Measurements from ENCODE around the gene NTNG2. TPM values are rescaled to one million over a fixed set of nuclear protein-coding genes. Genes with fewer than 3 reads are reported as not detected.

Gene NTNG2
- polyA plus RNA-seq, 4 donors = 0.21 to 0.67 (median 0.43) TPM

DNA sequence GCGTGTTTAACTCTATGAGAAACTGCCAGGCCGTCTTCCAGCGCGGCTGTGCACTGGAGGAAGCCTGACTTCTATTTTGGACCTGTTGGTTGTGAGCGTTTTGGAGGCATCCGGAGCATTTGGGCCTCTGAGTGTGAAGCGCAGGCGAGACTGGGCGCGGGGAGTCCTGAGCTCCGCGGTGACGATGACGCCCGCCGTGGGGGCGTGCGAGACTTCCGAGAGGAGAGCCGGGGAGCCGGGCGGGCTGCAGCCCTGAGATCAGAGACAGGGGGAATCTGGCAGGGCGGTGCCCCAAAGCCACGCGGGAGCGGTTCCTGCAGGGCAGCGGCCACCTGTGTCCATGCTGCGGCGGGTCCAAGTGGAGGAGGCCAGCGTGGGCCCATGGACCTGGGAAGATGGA lies 47.4 kb downstream of the NTNG2 start:
- H3K36me3 ChIP-seq (ENCODE audit: control insufficient read depth in 3 of 3, insufficient read depth in 2 of 3, low read depth in 1 of 3, low read length in 3 of 3) = no peaks in the 10 kb centered on the region
- WGBS, 3 donors = 82 to 88% (median 87%) methylated on average over 29 to 30 of the region's 30 CpGs
- H3K4me3 ChIP-seq (ENCODE audit: low read depth in 1 of 3, low read length in 3 of 3) = no peak overlapping the region
- FAIRE-seq (no peak), DNase-seq (no peak)
- no peaks in the 10 kb centered on the region for H3K4me1 ChIP-seq (ENCODE audit: control insufficient read depth in 3 of 3, insufficient read depth in 2 of 3, low read depth in 1 of 3, low read length in 2 of 3)
- H3K27ac ChIP-seq (ENCODE audit: low read depth in 1 of 3, low read length in 2 of 3) = no peak overlapping the region
- H3K9me3 ChIP-seq (ENCODE audit: control insufficient read depth in 2 of 2, insufficient read depth in 1 of 2, low read depth in 1 of 2, low read length in 1 of 2) = peaks cover 0 to 8% of the 10 kb centered on the region in 2 donors
- H3K27me3 ChIP-seq (ENCODE audit: control insufficient read depth in 3 of 3, insufficient read depth in 3 of 3, low read length in 3 of 3) = peaks cover 0 to 10% (median 3%) of the 10 kb centered on the region in 3 donors

DNA sequence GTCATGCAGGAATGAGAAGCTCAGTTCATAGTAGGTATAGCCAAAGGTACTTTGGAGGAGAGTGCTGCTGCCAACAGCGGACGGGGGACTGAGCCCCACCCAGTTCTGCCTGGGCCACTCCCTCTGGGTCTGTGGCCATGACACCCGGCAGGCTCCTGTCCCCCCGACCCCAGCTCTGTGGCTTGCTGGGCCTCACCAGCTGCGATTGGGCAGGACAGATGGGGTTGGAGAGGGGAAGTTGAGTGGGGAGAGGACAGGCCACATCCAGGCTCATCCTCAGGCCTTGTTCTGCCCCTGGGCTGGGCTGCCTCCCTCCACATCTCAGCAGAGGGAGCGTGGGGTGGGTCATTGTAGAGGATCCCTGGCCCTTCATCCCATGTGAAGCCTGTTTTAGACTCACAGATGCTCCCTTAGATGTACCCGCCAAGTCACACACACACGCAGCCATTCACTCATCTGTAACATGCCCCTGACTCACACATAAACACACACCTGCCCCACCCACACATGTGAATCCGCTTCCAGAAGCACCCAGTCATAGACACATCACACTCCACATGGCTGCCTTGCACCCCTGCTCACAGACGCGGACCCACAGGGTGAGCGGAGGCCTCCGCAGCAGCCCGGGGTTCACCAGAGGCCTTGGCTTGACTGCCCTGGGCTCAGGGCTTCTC lies 48.8 kb downstream of the NTNG2 start:
- Histone ChIP-seq H3K36me3 (ENCODE audit: control insufficient read depth in 3 of 3, insufficient read depth in 2 of 3, low read depth in 1 of 3, low read length in 3 of 3) (no peaks in the 10 kb centered on the region), H3K27me3 (ENCODE audit: control insufficient read depth in 3 of 3, insufficient read depth in 3 of 3, low read length in 3 of 3) (peaks cover 0 to 14% (median 5%) of the 10 kb centered on the region in 3 donors), H3K4me3 (ENCODE audit: low read depth in 1 of 3, low read length in 3 of 3) (no peak overlapping the region), H3K27ac (ENCODE audit: low read depth in 1 of 3, low read length in 2 of 3) (no peak overlapping the region), H3K4me1 (ENCODE audit: control insufficient read depth in 3 of 3, insufficient read depth in 2 of 3, low read depth in 1 of 3, low read length in 2 of 3) (no peaks in the 10 kb centered on the region), H3K9me3 (ENCODE audit: control insufficient read depth in 2 of 2, insufficient read depth in 1 of 2, low read depth in 1 of 2, low read length in 1 of 2) (no peaks in the 10 kb centered on the region)
- WGBS, 3 donors = 59 to 71% (median 61%) methylated on average over 14 of the region's 14 CpGs
- DNase-seq (no peak), FAIRE-seq (no peak)

DNA sequence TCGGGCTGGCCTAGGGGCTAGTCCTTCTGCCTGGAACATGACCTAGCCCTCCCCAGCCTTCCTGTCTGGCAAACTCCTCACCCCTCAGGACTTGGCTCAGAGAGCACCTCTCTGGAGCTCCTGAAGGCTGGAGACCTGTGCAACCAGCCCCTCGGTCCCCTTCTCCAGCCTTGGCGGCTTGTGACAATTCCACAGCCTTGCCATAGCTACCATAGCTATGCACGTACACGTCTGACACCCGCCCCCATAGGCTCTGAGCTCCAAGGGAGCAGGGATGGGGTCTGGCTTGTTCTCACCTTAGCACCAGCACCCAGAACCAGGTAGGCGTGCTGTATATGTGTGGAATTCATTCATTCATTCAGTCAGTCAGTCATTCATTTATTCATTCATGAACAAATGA lies 49.7 kb downstream of the NTNG2 start:
- Histone ChIP-seq H3K27me3 (ENCODE audit: control insufficient read depth in 3 of 3, insufficient read depth in 3 of 3, low read length in 3 of 3) (peaks cover 0 to 14% (median 7%) of the 10 kb centered on the region in 3 donors), H3K4me3 (ENCODE audit: low read depth in 1 of 3, low read length in 3 of 3) (no peak overlapping the region), H3K36me3 (ENCODE audit: control insufficient read depth in 3 of 3, insufficient read depth in 2 of 3, low read depth in 1 of 3, low read length in 3 of 3) (no peaks in the 10 kb centered on the region), H3K9me3 (ENCODE audit: control insufficient read depth in 2 of 2, insufficient read depth in 1 of 2, low read depth in 1 of 2, low read length in 1 of 2) (no peaks in the 10 kb centered on the region), H3K27ac (ENCODE audit: low read depth in 1 of 3, low read length in 2 of 3) (no peak overlapping the region), H3K4me1 (ENCODE audit: control insufficient read depth in 3 of 3, insufficient read depth in 2 of 3, low read depth in 1 of 3, low read length in 2 of 3) (no peaks in the 10 kb centered on the region)
- DNase-seq (no peak), FAIRE-seq (no peak)
- 72 to 89% (median 87%) methylated on average over 7 of the region's 7 CpGs for WGBS, 3 donors

- Histone ChIP-seq H3K4me3 (ENCODE audit: low read depth in 1 of 3, low read length in 3 of 3) (no peak overlapping the region), H3K36me3 (ENCODE audit: control insufficient read depth in 3 of 3, insufficient read depth in 2 of 3, low read depth in 1 of 3, low read length in 3 of 3) (no peaks in the 10 kb centered on the region), H3K9me3 (ENCODE audit: control insufficient read depth in 2 of 2, insufficient read depth in 1 of 2, low read depth in 1 of 2, low read length in 1 of 2) (no peaks in the 10 kb centered on the region), H3K27ac (ENCODE audit: low read depth in 1 of 3, low read length in 2 of 3) (no peak overlapping the region), H3K27me3 (ENCODE audit: control insufficient read depth in 3 of 3, insufficient read depth in 3 of 3, low read length in 3 of 3) (peaks cover 0 to 14% (median 7%) of the 10 kb centered on the region in 3 donors), H3K4me1 (ENCODE audit: control insufficient read depth in 3 of 3, insufficient read depth in 2 of 3, low read depth in 1 of 3, low read length in 2 of 3) (no peaks in the 10 kb centered on the region)
- DNase-seq (peak in 1 of 2 donors; percentile 19), FAIRE-seq (no peak)
- WGBS, 3 donors = 10 to 23% (median 22%) methylated on average over 16 to 18 of the region's 18 CpGs
These were observed 52.3 kb downstream of the NTNG2 start for GRCh38 chr9:132214027-132214622.

- no peaks in the 10 kb centered on the region for H3K36me3 ChIP-seq (ENCODE audit: control insufficient read depth in 3 of 3, insufficient read depth in 2 of 3, low read depth in 1 of 3, low read length in 3 of 3)
- H3K4me1 ChIP-seq (ENCODE audit: control insufficient read depth in 3 of 3, insufficient read depth in 2 of 3, low read depth in 1 of 3, low read length in 2 of 3) = no peaks in the 10 kb centered on the region
- no peak for FAIRE-seq
- H3K9me3 ChIP-seq (ENCODE audit: control insufficient read depth in 2 of 2, insufficient read depth in 1 of 2, low read depth in 1 of 2, low read length in 1 of 2) = no peaks in the 10 kb centered on the region
- DNase-seq = no peak
- H3K4me3 ChIP-seq (ENCODE audit: low read depth in 1 of 3, low read length in 3 of 3) = no peak overlapping the region
- H3K27ac ChIP-seq (ENCODE audit: low read depth in 1 of 3, low read length in 2 of 3) = no peak overlapping the region
- 71 to 73% (median 73%) methylated on average over 10 of the region's 10 CpGs for WGBS, 3 donors
- H3K27me3 ChIP-seq (ENCODE audit: control insufficient read depth in 3 of 3, insufficient read depth in 3 of 3, low read length in 3 of 3) = peaks cover 0 to 16% (median 7%) of the 10 kb centered on the region in 3 donors
These were observed 55.2 kb downstream of the NTNG2 start for GRCh38 chr9:132216861-132217619.

- DNase-seq (no peak), FAIRE-seq (no peak)
- no peaks in the 10 kb centered on the region for H3K4me1 ChIP-seq (ENCODE audit: control insufficient read depth in 3 of 3, insufficient read depth in 2 of 3, low read depth in 1 of 3, low read length in 2 of 3)
- H3K4me3 ChIP-seq (ENCODE audit: low read depth in 1 of 3, low read length in 3 of 3) = no peak overlapping the region
- H3K27me3 ChIP-seq (ENCODE audit: control insufficient read depth in 3 of 3, insufficient read depth in 3 of 3, low read length in 3 of 3) = peaks cover 0 to 19% (median 7%) of the 10 kb centered on the region in 3 donors
- H3K27ac ChIP-seq (ENCODE audit: low read depth in 1 of 3, low read length in 2 of 3) = no peak overlapping the region
- 74 to 82% (median 77%) methylated on average over 8 of the region's 8 CpGs for WGBS, 3 donors
- no peaks in the 10 kb centered on the region for H3K36me3 ChIP-seq (ENCODE audit: control insufficient read depth in 3 of 3, insufficient read depth in 2 of 3, low read depth in 1 of 3, low read length in 3 of 3)
- H3K9me3 ChIP-seq (ENCODE audit: control insufficient read depth in 2 of 2, insufficient read depth in 1 of 2, low read depth in 1 of 2, low read length in 1 of 2) = no peaks in the 10 kb centered on the region
These were observed 56.4 kb downstream of the NTNG2 start for GRCh38 chr9:132218208-132218607.

- Histone ChIP-seq H3K27ac (ENCODE audit: low read depth in 1 of 3, low read length in 2 of 3) (no peak overlapping the region), H3K36me3 (ENCODE audit: control insufficient read depth in 3 of 3, insufficient read depth in 2 of 3, low read depth in 1 of 3, low read length in 3 of 3) (no peaks in the 10 kb centered on the region), H3K4me3 (ENCODE audit: low read depth in 1 of 3, low read length in 3 of 3) (no peak overlapping the region), H3K4me1 (ENCODE audit: control insufficient read depth in 3 of 3, insufficient read depth in 2 of 3, low read depth in 1 of 3, low read length in 2 of 3) (no peaks in the 10 kb centered on the region), H3K9me3 (ENCODE audit: control insufficient read depth in 2 of 2, insufficient read depth in 1 of 2, low read depth in 1 of 2, low read length in 1 of 2) (no peaks in the 10 kb centered on the region), H3K27me3 (ENCODE audit: control insufficient read depth in 3 of 3, insufficient read depth in 3 of 3, low read length in 3 of 3) (peaks cover 0 to 11% (median 0%) of the 10 kb centered on the region in 3 donors)
- FAIRE-seq = no peak
- 84 to 99% (median 90%) methylated on average over 6 of the region's 6 CpGs for WGBS, 3 donors
- DNase-seq = no peak
These were observed 60.1 kb downstream of the NTNG2 start for GRCh38 chr9:132221941-132222340.

DNA sequence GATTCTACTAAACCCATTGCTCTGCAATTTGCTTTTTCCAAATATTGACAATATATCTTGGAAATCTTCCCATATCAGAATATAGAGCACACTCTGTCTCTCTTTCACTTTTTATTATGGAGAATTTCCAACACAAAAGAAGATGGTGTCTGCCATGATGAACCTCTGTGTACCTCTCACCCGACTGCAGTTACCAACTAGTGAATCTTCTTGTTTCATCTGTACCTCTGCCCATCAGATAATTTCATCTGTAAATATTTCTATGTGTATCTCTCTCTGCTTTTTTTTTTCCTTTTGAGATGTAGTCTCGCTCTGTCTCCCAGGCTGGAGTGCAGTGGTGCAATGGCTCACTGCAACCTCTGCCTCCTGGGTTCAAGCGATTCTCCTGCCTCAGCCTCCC lies 62.8 kb downstream of the NTNG2 start:
- Histone ChIP-seq H3K9me3 (ENCODE audit: control insufficient read depth in 2 of 2, insufficient read depth in 1 of 2, low read depth in 1 of 2, low read length in 1 of 2) (no peaks in the 10 kb centered on the region), H3K4me3 (ENCODE audit: low read depth in 1 of 3, low read length in 3 of 3) (no peak overlapping the region), H3K27ac (ENCODE audit: low read depth in 1 of 3, low read length in 2 of 3) (no peak overlapping the region), H3K4me1 (ENCODE audit: control insufficient read depth in 3 of 3, insufficient read depth in 2 of 3, low read depth in 1 of 3, low read length in 2 of 3) (no peaks in the 10 kb centered on the region), H3K27me3 (ENCODE audit: control insufficient read depth in 3 of 3, insufficient read depth in 3 of 3, low read length in 3 of 3) (peaks cover 0 to 11% (median 2%) of the 10 kb centered on the region in 3 donors), H3K36me3 (ENCODE audit: control insufficient read depth in 3 of 3, insufficient read depth in 2 of 3, low read depth in 1 of 3, low read length in 3 of 3) (no peaks in the 10 kb centered on the region)
- DNase-seq (no peak), FAIRE-seq (no peak)
- WGBS, 3 donors = 64 to 83% (median 69%) methylated on average over 3 of the region's 3 CpGs

All from small intestine (tissue), 7 donors.